ENCODE measurements around the gene CPT1B. TPM values are rescaled to one million over a fixed set of nuclear protein-coding genes. Genes with fewer than 3 reads are reported as not detected.

The CPT1B gene
- total and polyA plus RNA-seq, 4 experiments from 2014 or later: 2.3 to 70.0 (median 68.0) TPM; not detected in 1

DNA sequence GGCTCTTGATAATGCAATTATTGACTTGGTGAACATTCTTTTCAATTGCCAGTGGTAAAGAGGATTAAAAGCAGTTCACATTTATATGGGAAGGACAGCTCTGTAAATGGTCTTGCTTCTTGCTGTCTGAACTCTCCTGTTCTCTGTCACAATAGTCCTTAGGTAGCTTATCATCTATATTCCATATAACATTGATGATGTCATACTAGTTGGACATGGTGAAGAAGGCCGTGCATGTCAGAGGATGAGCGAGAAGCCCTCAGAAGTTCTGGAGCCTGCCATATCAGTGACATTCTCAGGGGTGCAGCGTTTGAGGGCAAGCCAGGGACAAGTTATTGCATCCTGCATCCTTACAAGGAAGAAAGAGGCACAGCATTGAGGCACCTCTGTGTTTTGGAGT, 7.0 kb upstream of the CPT1B start:
- ChIA-PET POLR2A (ENCODE audit: partially characterized antibody) (interaction anchor here (1.8 kb wide), 1 partner anchor 60 kb away, joined by 6 read pairs; the partner anchor contains the start of gene SCO2), CTCF (ENCODE audit: partially characterized antibody) (interaction anchor here (1.3 kb wide), 1 partner anchor 22 kb away, joined by 5 read pairs; the partner anchor contains the start of gene SYCE3)
- intact Hi-C loops (cut with micrococcal nuclease): no loop called here
- Histone ChIP-seq H3K4me1 (ENCODE audit: insufficient read depth, low read length) (peaks cover 21% of the 10 kb centered on the region), H3K36me3 (ENCODE audit: insufficient read depth, low read length) (no peaks in the 10 kb centered on the region), H3K9me3 (ENCODE audit: control insufficient read depth in 1 of 2, low read length in 2 of 2) (no peaks in the 10 kb centered on the region), H3K27ac (ENCODE audit: low read depth, low read length) (no peak overlapping the region), H3K4me3 (ENCODE audit: low read length in 2 of 2) (no peak overlapping the region), H3K27me3 (ENCODE audit: insufficient read depth, low read length) (no peaks in the 10 kb centered on the region)
- no peaks in the 10 kb centered on the region for H3K9me3 Mint-ChIP-seq
- H3K4me3 Mint-ChIP-seq: peak overlapping the region in 2 of 8 donors; percentile 11 to 54
- no peak overlapping the region for H3K27ac Mint-ChIP-seq
- no peak for DNase-seq
- H3K27me3 Mint-ChIP-seq: no peaks in the 10 kb centered on the region
- H3K36me3 Mint-ChIP-seq: peaks cover 0 to 9% of the 10 kb centered on the region in 2 donors
- H3K4me1 Mint-ChIP-seq: peaks cover 7 to 28% (median 14%) of the 10 kb centered on the region in 4 donors

DNA sequence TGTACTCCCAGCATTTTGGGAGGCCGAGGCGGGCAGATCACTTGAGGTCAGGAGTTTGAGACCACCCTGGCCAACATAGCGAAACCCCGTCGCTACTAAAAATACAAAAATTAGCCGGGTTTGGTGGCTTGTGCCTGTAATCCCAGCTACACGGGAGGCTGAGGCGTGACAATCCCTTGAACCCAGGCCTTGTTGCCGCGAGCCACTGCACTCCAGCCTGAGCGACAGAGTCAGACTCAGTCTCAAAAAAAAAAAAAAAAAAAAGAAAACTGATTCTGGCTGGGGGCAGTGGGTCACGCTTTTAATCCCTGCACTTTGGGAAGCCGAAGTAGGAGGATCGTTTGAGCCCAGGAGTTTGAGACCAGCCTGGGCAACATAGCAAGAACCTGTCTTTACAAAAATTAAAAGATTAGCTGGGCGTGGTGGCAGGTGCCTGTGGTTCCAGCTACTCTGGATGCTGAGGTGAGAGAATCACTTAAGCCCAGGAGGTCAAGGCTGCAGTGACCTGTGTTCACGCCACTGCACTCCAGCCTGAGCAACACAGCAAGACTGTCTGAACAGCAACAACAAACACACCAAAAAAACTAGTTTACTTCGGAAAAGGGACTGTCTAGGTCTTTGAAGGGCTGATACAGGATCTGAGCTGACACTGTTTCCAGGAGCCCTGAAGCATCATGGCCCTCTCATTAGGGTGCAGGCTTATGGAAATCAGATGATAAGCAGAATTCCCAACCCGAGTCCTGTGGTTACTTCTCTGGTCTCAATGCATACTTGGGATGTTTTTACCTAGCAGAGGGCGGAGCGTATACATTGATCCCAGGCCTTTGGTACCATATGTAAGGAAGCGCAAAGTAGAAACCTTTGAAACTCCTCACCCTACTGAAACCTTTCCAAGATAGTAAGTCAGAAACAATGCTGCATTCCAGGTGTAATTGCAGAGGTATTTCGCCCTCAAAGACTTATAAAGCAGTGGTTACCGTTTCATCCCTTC, 6.2 kb upstream of the CPT1B start:
- no peaks in the 10 kb centered on the region for H3K9me3 ChIP-seq (ENCODE audit: control insufficient read depth in 1 of 2, low read length in 2 of 2)
- H3K27ac ChIP-seq (ENCODE audit: low read depth, low read length): no peak overlapping the region
- Mint-ChIP-seq H3K27me3 (no peaks in the 10 kb centered on the region), H3K27ac (peak overlapping the region in 1 of 7 donors; percentile 30), H3K9me3 (no peaks in the 10 kb centered on the region), H3K4me1 (peaks cover 8 to 37% (median 16%) of the 10 kb centered on the region in 4 donors), H3K4me3 (peak overlapping the region in 7 of 8 donors; percentile 44 to 93 (median 90)), H3K36me3 (peaks cover 0 to 16% of the 10 kb centered on the region in 2 donors)
- H3K36me3 ChIP-seq (ENCODE audit: insufficient read depth, low read length): no peaks in the 10 kb centered on the region
- H3K4me1 ChIP-seq (ENCODE audit: insufficient read depth, low read length): peaks cover 21% of the 10 kb centered on the region
- DNase-seq: no peak
- no peaks in the 10 kb centered on the region for H3K27me3 ChIP-seq (ENCODE audit: insufficient read depth, low read length)
- ChIA-PET POLR2A (ENCODE audit: partially characterized antibody) (interaction anchor here (1.8 to 4.4 kb wide), 4 partner anchors 37 to 76 kb away, joined by 6 to 43 read pairs (median 22); partner anchors contain the start of genes LMF2, NCAPH2 and SCO2), CTCF (ENCODE audit: partially characterized antibody) (interaction anchor here (1.3 kb wide), 1 partner anchor 21 kb away, joined by 5 read pairs; the partner anchor contains the start of gene SYCE3)
- intact Hi-C loops (cut with micrococcal nuclease): loop anchor here (5.0 kb wide), 1 partner anchor 112 kb away; no protein-coding TSS in a partner anchor
- no peak overlapping the region for H3K4me3 ChIP-seq (ENCODE audit: low read length in 2 of 2)

DNA sequence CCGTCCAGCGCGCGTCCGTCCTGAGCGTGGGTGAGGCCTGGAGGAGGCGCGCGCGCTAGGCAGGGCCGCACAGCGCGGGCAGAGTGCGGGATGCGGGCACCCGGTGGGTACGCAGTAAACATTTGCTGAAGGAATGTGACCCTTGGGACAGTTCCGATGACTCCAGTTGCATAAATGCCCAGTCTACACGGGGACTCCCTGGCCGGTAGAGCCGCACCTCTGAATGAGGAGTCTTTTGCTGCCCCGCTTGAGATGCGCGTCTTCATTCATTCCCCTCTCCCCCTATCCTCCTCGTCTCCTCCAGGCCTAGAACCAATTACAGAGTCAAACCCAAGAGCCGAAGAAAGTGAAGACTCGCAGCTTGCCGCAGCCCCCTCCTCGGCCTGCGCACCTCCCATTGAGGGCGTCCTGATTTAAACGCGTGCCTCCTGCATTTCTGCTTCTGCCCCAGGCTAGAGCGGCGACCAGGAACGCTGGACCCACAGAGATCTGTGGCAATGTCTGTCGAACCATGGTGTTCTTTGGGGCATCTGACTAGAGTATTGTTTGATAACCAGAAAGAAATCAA, 5.2 kb upstream of the CPT1B start:
- intact Hi-C loops (cut with micrococcal nuclease): loop anchor here (2.0 to 5.0 kb wide), 3 partner anchors 45 to 241 kb away; partner anchors contain the start of genes ARSA and PPP6R2
- H3K36me3 Mint-ChIP-seq: peaks cover 0 to 16% of the 10 kb centered on the region in 2 donors
- peak overlapping the region; percentile 86 to 96 (median 92) for H3K4me3 Mint-ChIP-seq

DNA sequence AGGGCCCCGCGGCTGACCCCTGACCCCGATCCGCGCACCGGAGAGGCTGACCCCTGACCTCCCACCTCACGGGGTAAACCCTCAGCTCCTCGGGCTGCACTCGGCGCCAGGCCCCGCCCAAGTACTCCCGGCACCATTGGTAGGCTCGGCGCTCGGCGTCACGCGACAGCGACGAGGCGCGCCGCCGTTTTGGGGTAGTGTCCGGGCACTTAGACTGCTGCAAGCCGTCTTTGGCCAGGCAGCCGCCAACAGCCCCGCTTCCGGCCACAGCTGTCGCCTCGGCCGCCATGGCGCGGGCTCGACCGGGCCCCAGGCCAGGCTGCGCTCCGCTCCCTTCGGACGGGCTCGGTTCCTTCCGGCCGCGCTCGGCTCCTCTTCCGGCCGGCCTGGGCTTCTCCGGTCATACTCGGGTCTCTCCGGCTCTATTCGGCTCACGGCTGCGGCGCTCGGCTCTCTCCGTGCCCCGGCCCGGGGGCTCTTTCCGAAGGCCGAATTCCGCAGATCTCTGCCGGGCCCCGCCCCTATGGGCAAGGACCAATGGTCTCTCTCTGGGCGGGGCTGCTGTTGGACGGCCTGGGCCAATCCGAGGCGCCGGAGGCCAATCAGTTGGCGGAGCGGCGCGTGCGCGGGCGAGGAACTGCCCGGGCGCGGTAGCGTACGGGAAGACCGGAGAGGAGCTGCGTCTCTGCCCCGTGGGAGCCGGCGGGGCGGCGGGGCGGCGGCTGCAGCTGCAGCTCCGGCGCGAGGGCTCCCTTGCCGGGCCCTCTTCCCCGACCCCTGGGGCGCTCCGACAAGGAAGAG, 4.5 kb upstream of the CPT1B start, which contains the start of gene CHKB:
CHKB (minus strand) TSS at position 357 of the 801 bp plus-strand sequence; CDS start at position 289, 68 bp downstream.
- peak; percentile 98 to 99 (median 98) for DNase-seq
- Mint-ChIP-seq H3K4me1 (peaks cover 8 to 39% (median 17%) of the 10 kb centered on the region in 4 donors), H3K36me3 (peaks cover 0 to 16% of the 10 kb centered on the region in 2 donors), H3K9me3 (no peaks in the 10 kb centered on the region), H3K27me3 (no peaks in the 10 kb centered on the region), H3K4me3 (peak within 1 kb of the TSS; percentile 90 to 96 (median 93)), H3K27ac (peak within 1 kb of the TSS; percentile 91 to 98 (median 96))
- H3K4me3 ChIP-seq (ENCODE audit: low read length in 2 of 2): peak within 1 kb of the TSS; percentile 63 to 91
- no peaks in the 10 kb centered on the region for H3K27me3 ChIP-seq (ENCODE audit: insufficient read depth, low read length)
- intact Hi-C loops (cut with micrococcal nuclease): loop anchor here (1.0 to 5.0 kb wide), 8 partner anchors 20 to 240 kb away; partner anchors contain the start of genes ARSA, NCAPH2, PPP6R2 and SCO2
- ChIA-PET POLR2A (ENCODE audit: partially characterized antibody) (interaction anchor here (0.6 to 7.4 kb wide), 23 partner anchors 11 to 337 kb away, joined by 3 to 65 read pairs (median 4); partner anchors contain the start of genes KLHDC7B, LMF2, NCAPH2 and PPP6R2), CTCF (ENCODE audit: partially characterized antibody) (interaction anchor here (1.2 to 2.7 kb wide), 3 partner anchors 20 to 57 kb away, joined by 3 to 6 read pairs (median 4); partner anchors contain the start of genes SCO2 and SYCE3)
- H3K4me1 ChIP-seq (ENCODE audit: insufficient read depth, low read length): peaks cover 21% of the 10 kb centered on the region
- no peaks in the 10 kb centered on the region for H3K36me3 ChIP-seq (ENCODE audit: insufficient read depth, low read length)
- H3K9me3 ChIP-seq (ENCODE audit: control insufficient read depth in 1 of 2, low read length in 2 of 2): no peaks in the 10 kb centered on the region
- peak within 1 kb of the TSS; percentile 97 for H3K27ac ChIP-seq (ENCODE audit: low read depth, low read length)

More for the DNA sequence above, 5.2 kb upstream of the CPT1B start:
- Mint-ChIP-seq H3K27ac (peak overlapping the region; percentile 49 to 93 (median 84)), H3K27me3 (no peaks in the 10 kb centered on the region), H3K4me1 (peaks cover 8 to 39% (median 16%) of the 10 kb centered on the region in 4 donors), H3K9me3 (no peaks in the 10 kb centered on the region)
- Histone ChIP-seq H3K9me3 (ENCODE audit: control insufficient read depth in 1 of 2, low read length in 2 of 2) (no peaks in the 10 kb centered on the region), H3K27ac (ENCODE audit: low read depth, low read length) (peak overlapping the region; percentile 97), H3K27me3 (ENCODE audit: insufficient read depth, low read length) (no peaks in the 10 kb centered on the region), H3K4me3 (ENCODE audit: low read length in 2 of 2) (peak overlapping the region in 1 of 2 donors; percentile 91), H3K4me1 (ENCODE audit: insufficient read depth, low read length) (peaks cover 21% of the 10 kb centered on the region), H3K36me3 (ENCODE audit: insufficient read depth, low read length) (no peaks in the 10 kb centered on the region)
- ChIA-PET POLR2A (ENCODE audit: partially characterized antibody) (interaction anchor here (0.6 to 7.4 kb wide), 15 partner anchors 15 to 337 kb away, joined by 3 to 65 read pairs (median 7); partner anchors contain the start of genes LMF2, NCAPH2, SCO2 and SYCE3), CTCF (ENCODE audit: partially characterized antibody) (interaction anchor here (2.7 kb wide), 1 partner anchor 21 kb away, joined by 6 read pairs; the partner anchor contains the start of gene SYCE3)
- DNase-seq: no peak

DNA sequence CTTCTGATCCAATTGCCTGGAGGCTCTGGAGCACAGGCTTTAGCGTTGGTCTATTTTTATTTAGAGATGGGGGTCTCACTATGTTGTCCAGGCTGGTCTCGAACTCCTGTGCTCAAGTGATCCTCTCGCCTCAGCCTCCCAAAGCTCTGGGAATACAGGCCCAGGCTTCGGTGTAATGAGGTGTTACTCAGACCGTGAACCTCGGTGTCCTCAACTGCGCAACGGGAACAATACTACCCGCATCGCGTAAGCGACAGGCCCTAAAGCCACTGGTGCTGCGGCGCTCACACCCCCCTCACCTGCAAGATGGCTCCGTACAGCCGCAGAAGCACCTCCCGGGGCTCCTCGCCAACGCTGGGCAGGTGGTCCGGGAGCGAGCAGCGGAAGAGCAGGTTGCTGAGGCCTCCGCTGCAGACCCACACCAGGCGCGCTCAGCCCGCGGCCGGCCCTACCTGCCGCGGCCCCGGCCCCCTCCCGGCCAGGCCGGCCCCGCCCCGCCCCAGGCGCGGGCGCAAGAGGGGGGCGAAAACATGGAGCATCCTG, 3.8 kb upstream of the CPT1B start:
- H3K4me3 ChIP-seq (ENCODE audit: low read length in 2 of 2): peak overlapping the region; percentile 63 to 91
- POLR2A ChIA-PET (ENCODE audit: partially characterized antibody): interaction anchor here (0.6 to 7.4 kb wide), 22 partner anchors 8 to 239 kb away, joined by 3 to 65 read pairs (median 4); partner anchors contain the start of genes KLHDC7B, LMF2, NCAPH2 and PPP6R2

More for the DNA sequence above, 3.8 kb upstream of the CPT1B start:
- DNase-seq: peak in 2 of 5 donors; percentile 41 to 53
- Histone ChIP-seq H3K27me3 (ENCODE audit: insufficient read depth, low read length) (no peaks in the 10 kb centered on the region), H3K9me3 (ENCODE audit: control insufficient read depth in 1 of 2, low read length in 2 of 2) (no peaks in the 10 kb centered on the region), H3K36me3 (ENCODE audit: insufficient read depth, low read length) (no peaks in the 10 kb centered on the region), H3K4me1 (ENCODE audit: insufficient read depth, low read length) (peaks cover 26% of the 10 kb centered on the region), H3K27ac (ENCODE audit: low read depth, low read length) (peak overlapping the region; percentile 97)
- Mint-ChIP-seq H3K4me3 (peak overlapping the region; percentile 86 to 96 (median 92)), H3K27me3 (no peaks in the 10 kb centered on the region), H3K36me3 (peaks cover 3 to 17% of the 10 kb centered on the region in 2 donors), H3K27ac (peak overlapping the region; percentile 76 to 96 (median 91)), H3K9me3 (no peaks in the 10 kb centered on the region), H3K4me1 (peaks cover 10 to 44% (median 20%) of the 10 kb centered on the region in 4 donors)
- CTCF ChIA-PET (ENCODE audit: partially characterized antibody): interaction anchor here (0.9 to 2.7 kb wide), 6 partner anchors 19 to 57 kb away, joined by 3 to 8 read pairs (median 4); partner anchors contain the start of genes SCO2 and SYCE3
- intact Hi-C loops (cut with micrococcal nuclease): loop anchor here (1.0 to 5.0 kb wide), 8 partner anchors 20 to 239 kb away; partner anchors contain the start of genes ARSA, NCAPH2, PPP6R2 and SCO2

Measured in CD4-positive, alpha-beta memory T cell (primary cell).